Ectodermal cell (in vitro differentiated cells): Measurements from ENCODE around the gene SHROOM2.

Experiments
- H3K27ac ChIP-seq: 2 replicates; pipeline ENCODE4 v1.7.0; 2013; ENCODE audit warnings: mild to moderate bottlenecking, low read depth, low read length; ENCODE audit not compliant: insufficient read depth, poor library complexity, severe bottlenecking
- H3K27me3 ChIP-seq: 2 replicates; pipeline ENCODE4 v1.7.0; 2013; ENCODE audit warnings: mild to moderate bottlenecking, low read length; ENCODE audit not compliant: insufficient read depth, control insufficient read depth, poor library complexity, severe bottlenecking
- H3K36me3 ChIP-seq: one replicate; pipeline ENCODE4 v1.7.0; 2013; ENCODE audit warnings: low read length; ENCODE audit not compliant: control insufficient read depth, insufficient read depth
- H3K4me1 ChIP-seq: one replicate; pipeline ENCODE4 v1.7.0; 2013; ENCODE audit warnings: low read length; ENCODE audit not compliant: control insufficient read depth, insufficient read depth
- H3K4me3 ChIP-seq: 2 replicates; pipeline ENCODE4 v1.7.0; 2013; ENCODE audit warnings: low read depth, low read length, control low read depth; ENCODE audit not compliant: insufficient read depth
- H3K9me3 ChIP-seq: 2 replicates; pipeline ENCODE4 v1.7.0; 2013; ENCODE audit warnings: mild to moderate bottlenecking, low read length, moderate library complexity; ENCODE audit not compliant: control insufficient read depth
- WGBS, 2 experiments: methylation state at CpG; one replicate each; pipeline ENCODE4 v1.1.7; 2013; ENCODE audit warnings: missing lambda C conversion rate in 2 of 2; 5-methylcytosine and 5-hydroxymethylcytosine counted together

Gene SHROOM2

DNA sequence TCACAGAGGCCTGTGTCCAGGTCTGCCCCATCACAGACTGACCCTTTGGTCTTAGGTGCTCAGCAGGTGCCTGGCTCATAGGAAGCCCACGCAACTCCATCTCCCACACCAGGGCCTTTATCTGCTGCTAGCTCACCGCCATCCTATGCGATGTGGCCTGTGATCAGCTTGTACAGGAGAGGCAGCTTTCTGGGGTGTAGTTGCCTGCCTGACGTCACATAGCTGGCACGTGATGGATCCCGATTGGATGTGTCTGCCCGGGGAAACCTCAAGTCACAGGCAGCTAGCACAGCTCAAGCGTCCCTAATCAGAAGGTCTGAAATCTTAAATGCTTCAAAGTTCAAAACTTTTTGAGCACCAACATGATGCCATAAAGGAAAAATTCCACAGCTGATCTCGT lies 139.8 kb downstream of the SHROOM2 start:
- 89 to 94% methylated on average over 9 of the region's 9 CpGs for WGBS, 2 experiments
- H3K27ac ChIP-seq, result no peak overlapping the region
- no peak overlapping the region for H3K4me3 ChIP-seq
- no peaks in the 10 kb centered on the region for H3K27me3 ChIP-seq
- H3K36me3 ChIP-seq, result no peaks in the 10 kb centered on the region
- peaks cover 5% of the 10 kb centered on the region for H3K4me1 ChIP-seq
- no peaks in the 10 kb centered on the region for H3K9me3 ChIP-seq

DNA sequence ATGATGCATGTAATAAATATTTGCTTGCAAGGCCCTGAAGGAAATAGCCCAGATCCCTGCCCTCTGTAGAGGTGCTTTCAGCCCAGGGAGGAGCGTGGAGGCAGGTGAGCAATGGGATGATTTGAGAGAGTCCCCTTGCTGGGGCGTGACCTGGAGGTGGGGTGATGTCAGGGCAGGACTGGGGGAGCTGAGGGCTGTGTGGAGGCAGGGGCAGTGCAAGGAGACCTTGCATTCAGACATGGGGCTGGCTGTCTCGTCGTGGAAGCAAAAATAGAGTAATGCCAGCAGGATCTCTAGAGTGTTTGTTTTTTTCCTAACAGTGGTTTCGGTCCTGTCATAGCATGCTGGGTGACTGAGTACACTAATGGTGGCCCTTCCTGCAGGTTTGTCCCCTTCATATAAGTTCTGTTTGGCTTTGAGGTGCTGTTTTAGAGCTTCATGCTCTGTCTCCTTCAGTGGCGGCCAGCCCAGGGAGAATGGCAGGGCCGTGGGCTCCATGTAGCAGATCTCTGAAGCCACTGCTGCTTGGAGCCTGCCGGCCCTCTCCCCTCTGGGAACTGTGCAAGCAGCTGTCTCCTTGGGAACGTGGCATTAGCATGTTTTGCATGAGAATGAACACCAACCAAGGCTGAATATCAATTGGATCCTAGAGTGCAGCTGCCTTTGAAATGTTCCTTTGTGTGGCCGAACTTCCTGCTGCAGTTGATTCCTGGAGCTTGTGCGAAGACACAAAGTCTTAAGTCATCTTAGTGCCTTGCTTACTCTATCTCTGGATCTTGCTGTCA lies 141.7 kb downstream of the SHROOM2 start:
- Histone ChIP-seq H3K4me1 (peaks cover 5% of the 10 kb centered on the region), H3K27ac (peak overlapping the region; percentile 77), H3K36me3 (no peaks in the 10 kb centered on the region), H3K4me3 (no peak overlapping the region), H3K9me3 (no peaks in the 10 kb centered on the region), H3K27me3 (no peaks in the 10 kb centered on the region)
- WGBS, 2 experiments, result 4 to 6% methylated on average over 11 of the region's 11 CpGs

DNA sequence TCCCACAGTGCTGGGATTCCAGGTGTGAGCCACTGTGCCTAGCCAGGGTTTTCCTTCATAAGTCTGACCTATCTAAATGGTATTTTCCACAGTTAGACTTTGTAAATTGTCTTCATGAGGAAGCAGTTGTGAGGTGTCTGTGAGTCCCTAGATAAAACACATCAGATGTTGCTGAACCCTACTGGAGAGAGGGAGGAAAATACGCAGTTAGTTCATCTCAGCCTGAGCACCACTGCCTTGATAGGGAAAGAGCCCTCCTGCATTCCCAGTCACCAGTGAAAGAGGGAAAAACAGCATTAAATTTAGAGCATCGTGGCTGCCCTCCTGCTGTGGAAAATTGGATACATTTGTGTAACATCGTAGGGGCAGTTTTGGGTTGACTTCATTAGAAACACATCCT lies 149.2 kb downstream of the SHROOM2 start:
- Histone ChIP-seq H3K36me3 (no peaks in the 10 kb centered on the region), H3K9me3 (no peaks in the 10 kb centered on the region), H3K4me3 (no peak overlapping the region), H3K4me1 (no peaks in the 10 kb centered on the region), H3K27ac (no peak overlapping the region), H3K27me3 (no peaks in the 10 kb centered on the region)
- 90 to 91% methylated on average over 3 of the region's 3 CpGs for WGBS, 2 experiments

- no peaks in the 10 kb centered on the region for H3K4me1 ChIP-seq
- H3K4me3 ChIP-seq, result no peak overlapping the region
- 93 to 96% methylated on average over 6 to 7 of the region's 8 CpGs for WGBS, 2 experiments
- no peaks in the 10 kb centered on the region for H3K36me3 ChIP-seq
- no peak overlapping the region for H3K27ac ChIP-seq
- H3K27me3 ChIP-seq, result no peaks in the 10 kb centered on the region
- no peaks in the 10 kb centered on the region for H3K9me3 ChIP-seq
Observed at GRCh38 chrX:9937761-9938160, 151.5 kb downstream of the SHROOM2 start.

- 89 to 96% methylated on average over 6 to 7 of the region's 7 CpGs for WGBS, 2 experiments
- Histone ChIP-seq H3K36me3 (no peaks in the 10 kb centered on the region), H3K27ac (no peak overlapping the region), H3K4me1 (no peaks in the 10 kb centered on the region), H3K27me3 (no peaks in the 10 kb centered on the region), H3K4me3 (no peak overlapping the region), H3K9me3 (no peaks in the 10 kb centered on the region)
Observed at GRCh38 chrX:9938516-9938915, 152.3 kb downstream of the SHROOM2 start.

DNA sequence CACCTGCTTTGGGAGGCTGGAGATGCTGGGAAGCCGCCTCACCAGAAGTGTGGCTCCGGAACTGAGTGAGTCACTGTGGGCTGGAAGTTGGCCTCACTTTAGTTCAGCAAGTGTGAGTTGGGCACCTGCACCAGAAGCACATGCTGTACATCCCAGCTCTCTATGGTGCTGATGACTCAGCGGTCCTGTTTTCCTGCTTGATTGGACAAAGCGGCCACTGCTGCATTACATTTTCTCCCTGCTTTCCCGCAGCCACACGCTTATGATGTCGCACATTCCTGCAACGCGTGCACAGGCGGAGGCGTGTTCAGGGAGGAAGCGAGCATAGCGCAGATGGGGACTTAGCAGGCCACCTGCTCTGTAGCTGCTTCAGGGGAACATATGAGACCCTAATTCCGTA lies 154.2 kb downstream of the SHROOM2 start:
- WGBS, 2 experiments, result 97% methylated on average over 14 of the region's 14 CpGs
- Histone ChIP-seq H3K4me1 (no peaks in the 10 kb centered on the region), H3K4me3 (no peak overlapping the region), H3K27me3 (no peaks in the 10 kb centered on the region), H3K27ac (no peak overlapping the region), H3K9me3 (no peaks in the 10 kb centered on the region), H3K36me3 (no peaks in the 10 kb centered on the region)

DNA sequence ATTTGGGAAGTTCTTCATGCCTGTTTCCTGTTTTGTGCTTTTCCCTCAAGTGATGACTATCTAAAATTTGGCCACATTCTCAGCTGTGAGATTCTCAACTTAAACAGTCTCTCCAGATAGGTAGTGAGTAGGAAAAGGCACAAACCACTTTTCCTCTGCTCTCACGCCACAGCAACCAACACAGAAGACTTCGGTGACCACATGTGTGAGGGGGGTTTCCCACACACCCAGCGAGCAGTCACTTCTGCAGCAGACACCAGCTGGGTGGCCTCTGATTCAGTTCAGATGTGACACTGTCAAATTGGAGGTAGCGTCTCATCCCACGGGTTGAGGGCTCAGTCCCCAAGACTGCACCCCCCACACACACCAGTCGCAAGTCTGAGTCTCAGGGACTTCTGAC lies 155.9 kb downstream of the SHROOM2 start:
- WGBS, 2 experiments, result 92 to 100% methylated on average over 6 of the region's 6 CpGs
- peaks cover 3% of the 10 kb centered on the region for H3K36me3 ChIP-seq
- H3K4me1 ChIP-seq, result no peaks in the 10 kb centered on the region
- no peaks in the 10 kb centered on the region for H3K9me3 ChIP-seq
- no peaks in the 10 kb centered on the region for H3K27me3 ChIP-seq
- H3K27ac ChIP-seq, result no peak overlapping the region
- H3K4me3 ChIP-seq, result no peak overlapping the region

DNA sequence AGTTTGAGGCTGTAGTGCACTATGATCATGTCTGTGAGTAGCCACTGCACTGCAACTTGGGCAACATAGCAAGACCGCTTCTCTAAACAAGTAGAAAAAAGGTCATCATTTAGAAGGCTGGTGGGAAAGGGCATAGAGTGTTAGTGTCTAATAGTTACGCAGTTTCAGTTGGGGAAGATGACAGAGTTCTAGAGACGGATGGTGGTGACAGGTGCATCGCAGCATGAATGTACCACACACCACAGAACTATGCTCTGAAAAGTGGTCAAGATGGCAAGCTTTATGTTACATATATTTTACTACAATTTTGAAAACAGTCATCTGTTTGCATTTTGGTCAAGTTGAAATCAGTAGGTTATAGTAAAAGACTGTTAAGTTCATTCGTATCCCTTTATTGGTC lies 157.2 kb downstream of the SHROOM2 start:
- H3K36me3 ChIP-seq, result peaks cover 3% of the 10 kb centered on the region
- H3K4me3 ChIP-seq, result no peak overlapping the region
- no peaks in the 10 kb centered on the region for H3K27me3 ChIP-seq
- WGBS, 2 experiments, result 97% methylated on average over 2 to 4 of the region's 5 CpGs
- H3K27ac ChIP-seq, result no peak overlapping the region
- no peaks in the 10 kb centered on the region for H3K9me3 ChIP-seq
- H3K4me1 ChIP-seq, result no peaks in the 10 kb centered on the region

- Histone ChIP-seq H3K27ac (no peak overlapping the region), H3K4me3 (no peak overlapping the region), H3K4me1 (no peaks in the 10 kb centered on the region), H3K36me3 (peaks cover 3% of the 10 kb centered on the region), H3K27me3 (no peaks in the 10 kb centered on the region), H3K9me3 (no peaks in the 10 kb centered on the region)
- WGBS, 2 experiments, result 94 to 98% methylated on average over 8 to 9 of the region's 10 CpGs
Observed at GRCh38 chrX:9947131-9947794, 161.0 kb downstream of the SHROOM2 start.

DNA sequence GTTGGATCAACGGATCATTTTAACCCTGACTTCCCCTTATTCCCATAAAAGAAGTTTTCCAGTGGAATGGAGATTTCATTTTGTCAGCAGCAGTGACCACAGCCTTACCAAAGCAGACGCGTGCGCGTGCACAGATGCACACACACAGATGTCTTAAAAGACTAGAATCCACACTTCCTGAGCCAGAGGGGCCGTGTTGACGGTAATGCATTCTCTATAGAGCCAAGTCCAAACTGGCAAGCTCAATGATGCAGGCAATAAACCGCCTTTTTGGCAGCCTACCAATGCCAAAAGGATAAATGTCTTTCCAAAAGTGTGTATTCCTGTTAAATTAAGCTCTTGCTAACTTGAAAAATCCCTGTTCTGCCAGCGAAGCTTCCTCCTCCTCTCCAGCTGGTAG lies 162.2 kb downstream of the SHROOM2 start:
- Histone ChIP-seq H3K27me3 (no peaks in the 10 kb centered on the region), H3K9me3 (no peaks in the 10 kb centered on the region), H3K36me3 (peaks cover 3% of the 10 kb centered on the region), H3K4me1 (no peaks in the 10 kb centered on the region), H3K27ac (no peak overlapping the region), H3K4me3 (no peak overlapping the region)
- WGBS, 2 experiments, result 96 to 98% methylated on average over 8 to 9 of the region's 9 CpGs
